Stimulated activated CD8-positive, alpha-beta memory T cell treated with anti-CD3 and anti-CD28 coated beads, Interleukin-7, amount 100 ng/mL, for 48 hours (primary cell): ENCODE results near the gene CCDC85C.

ENCODE experiments used
- DNase-seq, 2 donors: peaks; one replicate each; pipeline ENCODE4 v3.0.0-alpha.2; 2020; ENCODE audit warnings: low read depth in 1 of 2; ENCODE audit errors: extremely low read depth in 1 of 2

Gene CCDC85C

GRCh38 chr14:99516156-99516870 is 87.7 kb downstream of the CCDC85C start:
- DNase-seq = no peak

- DNase-seq = no peak
Measured at GRCh38 chr14:99515301-99516155, 88.5 kb downstream of the CCDC85C start.

- DNase-seq = no peak
Measured at GRCh38 chr14:99514552-99515300, 89.3 kb downstream of the CCDC85C start.

DNA sequence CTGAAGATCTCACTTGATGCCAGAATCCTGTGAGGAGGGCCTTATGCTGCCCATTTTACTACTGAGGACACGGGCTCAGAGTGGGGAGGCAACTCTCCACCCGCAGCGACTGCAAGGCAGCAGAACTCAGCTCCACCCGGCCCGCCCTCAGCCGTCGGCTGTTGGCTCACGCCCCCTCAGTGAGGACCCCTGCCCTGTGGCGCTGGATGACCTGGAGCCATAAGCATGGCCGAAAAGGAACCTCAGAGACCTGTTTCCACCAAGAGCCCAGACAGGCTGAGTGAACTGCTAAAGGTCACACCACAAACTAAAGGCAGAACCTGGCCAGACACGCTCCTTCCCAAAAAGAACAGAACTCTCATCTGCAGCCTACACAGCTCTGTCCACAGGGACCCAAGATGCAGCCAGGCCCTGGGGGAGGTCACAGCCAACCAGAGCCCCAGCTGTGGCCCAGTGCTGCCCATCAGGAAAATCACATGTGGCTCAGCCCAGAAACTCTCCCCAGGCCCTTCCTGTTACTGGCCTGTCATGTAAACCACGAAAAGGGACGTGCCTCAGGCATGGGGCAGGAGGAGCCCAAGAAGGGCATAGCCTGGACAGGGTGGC is 90.0 kb downstream of the CCDC85C start:
- no peak for DNase-seq

DNA sequence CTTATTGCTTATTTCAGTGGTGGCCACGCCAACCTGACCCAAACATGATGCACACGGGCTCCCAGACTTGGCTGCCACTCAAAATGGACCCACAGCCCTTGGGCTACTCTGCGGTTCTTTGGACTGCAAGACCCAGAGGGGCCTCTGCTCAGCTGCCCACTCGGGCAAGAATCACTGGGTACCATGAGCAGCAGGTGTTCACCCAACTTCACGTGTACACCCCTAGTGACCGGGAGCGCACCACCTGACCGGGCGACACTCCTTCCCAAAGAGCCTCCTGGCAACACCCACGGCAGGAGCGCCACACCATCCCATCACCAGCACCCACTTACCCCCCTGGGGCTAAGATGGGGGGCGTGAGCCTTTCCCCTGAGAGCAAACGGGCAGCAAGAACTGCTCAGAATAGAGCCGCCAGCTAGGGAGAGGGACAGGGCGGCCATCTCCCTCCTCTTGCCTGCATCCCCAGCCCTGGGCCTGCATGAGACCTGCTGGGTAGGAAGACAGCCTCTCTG is 90.8 kb downstream of the CCDC85C start:
- no peak for DNase-seq

DNA sequence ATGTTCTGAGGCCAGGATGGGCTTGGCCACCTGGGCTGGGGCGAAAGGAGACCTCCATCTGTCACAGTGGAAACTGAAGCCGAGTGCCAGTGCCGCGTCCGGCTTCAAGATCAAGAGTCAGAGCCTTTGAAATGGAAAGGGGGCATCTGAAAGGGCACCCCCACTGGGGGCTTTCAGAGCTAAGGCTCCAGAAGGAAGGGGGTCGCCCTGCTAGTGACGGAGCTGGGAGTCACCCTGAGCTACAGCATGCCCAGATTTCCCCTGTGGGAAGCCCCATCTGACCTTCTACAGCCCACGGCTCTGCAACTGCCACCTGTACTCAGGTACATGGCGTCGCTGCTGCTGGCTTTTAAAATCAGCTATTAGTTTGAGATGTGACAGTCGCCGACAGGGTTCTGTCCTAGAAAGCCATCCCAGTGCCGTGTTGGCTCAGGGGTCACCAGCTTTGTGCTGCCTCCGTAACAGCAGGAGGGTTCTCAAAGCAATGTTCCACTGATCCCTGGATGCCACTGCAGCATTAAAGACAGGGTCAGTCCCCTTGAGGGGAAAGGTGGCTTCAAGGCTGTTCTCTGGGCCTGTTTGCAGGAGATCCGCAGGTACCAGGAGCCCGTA is 91.3 kb downstream of the CCDC85C start:
- DNase-seq = no peak

GRCh38 chr14:99512110-99512449 is 91.9 kb downstream of the CCDC85C start:
- no peak for DNase-seq

DNA sequence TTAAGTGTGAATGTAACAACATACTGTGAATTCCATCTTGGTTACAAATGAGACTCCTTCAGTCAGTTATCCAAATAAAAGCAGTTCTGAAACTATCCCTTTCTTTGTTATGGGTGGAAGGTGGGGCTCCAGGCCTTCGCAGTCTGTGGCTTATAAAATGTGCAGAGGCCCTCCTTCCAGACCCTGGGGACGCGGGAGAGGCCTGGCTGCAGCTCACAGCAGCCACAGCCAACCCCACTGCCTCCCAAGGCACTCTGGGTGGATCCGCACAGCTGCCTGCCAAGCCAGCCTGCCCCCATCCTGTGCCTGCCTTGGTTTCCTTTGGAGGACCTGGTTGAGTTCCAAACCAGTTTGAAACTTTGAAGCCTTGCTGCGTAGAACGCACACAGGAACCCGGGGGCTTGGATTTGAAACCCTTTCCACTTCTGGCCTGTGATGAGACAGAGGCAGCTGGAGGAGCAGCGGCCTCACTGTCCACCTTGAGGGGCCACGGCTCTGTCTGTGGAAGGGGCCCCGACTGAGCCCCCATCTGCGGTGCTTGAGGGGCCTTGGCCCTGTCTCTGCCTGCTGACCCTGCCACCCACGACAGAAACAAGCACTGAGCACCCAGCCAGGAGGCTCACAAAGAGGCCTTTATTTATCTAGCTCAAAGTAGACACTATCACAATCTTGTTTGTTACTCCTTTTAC is 92.4 kb downstream of the CCDC85C start:
- DNase-seq = no peak

- no peak for DNase-seq
Measured at GRCh38 chr14:99510556-99511139, 93.4 kb downstream of the CCDC85C start.

GRCh38 chr14:99509871-99510555 is 94.0 kb downstream of the CCDC85C start:
- no peak for DNase-seq

DNA sequence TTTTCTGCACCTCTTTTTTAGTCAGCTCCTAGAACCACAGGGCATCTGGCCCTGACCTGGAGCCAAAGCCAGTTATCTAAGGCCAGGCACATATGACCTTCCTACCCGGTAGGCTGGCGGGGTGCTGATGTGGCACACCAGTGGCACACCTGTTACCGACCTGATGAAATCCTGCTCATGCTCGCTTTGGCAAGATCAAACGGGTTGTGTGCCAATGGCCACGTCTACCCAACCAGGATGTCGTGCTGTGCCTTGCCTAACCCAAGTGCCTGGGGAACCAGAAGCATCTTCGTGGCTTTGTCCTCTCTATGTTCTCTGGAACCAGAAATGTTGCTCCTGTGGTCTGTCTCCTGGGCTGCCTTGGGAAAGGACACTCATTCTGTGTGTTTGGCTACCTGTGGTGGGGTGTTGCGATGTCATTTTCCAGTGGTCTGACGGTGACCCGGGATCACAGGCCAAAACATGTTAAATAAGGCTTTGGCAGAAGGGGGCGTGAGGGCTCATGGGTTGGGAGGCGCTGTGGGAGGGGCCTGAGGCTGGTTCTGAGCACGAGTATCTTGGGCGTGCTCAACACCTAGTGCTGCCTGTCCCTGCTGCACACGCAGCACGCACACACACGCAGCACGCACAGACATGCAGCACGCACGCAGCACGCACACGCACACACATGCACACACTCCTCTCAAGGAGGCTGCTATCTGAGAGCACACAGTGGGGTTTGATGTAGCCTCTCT is 94.9 kb downstream of the CCDC85C start:
- no peak for DNase-seq

GRCh38 chr14:99507860-99508640 is 96.0 kb downstream of the CCDC85C start:
- DNase-seq = no peak

DNA sequence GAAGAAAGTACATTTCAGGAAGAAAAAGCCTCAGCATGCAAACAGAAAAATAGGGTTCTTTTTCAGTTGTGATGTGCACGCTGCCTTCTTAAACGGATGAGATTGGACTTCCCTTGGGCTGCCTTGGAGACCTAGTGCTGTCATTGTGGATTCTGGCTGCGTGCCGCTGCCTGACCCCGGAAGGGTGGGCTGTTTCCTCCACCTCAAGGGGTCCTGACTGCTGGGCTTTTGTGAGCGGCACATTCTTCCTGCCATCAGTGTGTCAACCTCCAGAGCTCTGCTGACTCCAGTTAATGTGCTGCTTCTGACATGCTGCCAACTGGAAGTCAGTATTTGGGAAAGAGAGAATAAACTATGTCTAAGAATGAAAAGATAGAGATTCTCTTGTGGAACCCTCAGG is 97.7 kb downstream of the CCDC85C start:
- no peak for DNase-seq

DNA sequence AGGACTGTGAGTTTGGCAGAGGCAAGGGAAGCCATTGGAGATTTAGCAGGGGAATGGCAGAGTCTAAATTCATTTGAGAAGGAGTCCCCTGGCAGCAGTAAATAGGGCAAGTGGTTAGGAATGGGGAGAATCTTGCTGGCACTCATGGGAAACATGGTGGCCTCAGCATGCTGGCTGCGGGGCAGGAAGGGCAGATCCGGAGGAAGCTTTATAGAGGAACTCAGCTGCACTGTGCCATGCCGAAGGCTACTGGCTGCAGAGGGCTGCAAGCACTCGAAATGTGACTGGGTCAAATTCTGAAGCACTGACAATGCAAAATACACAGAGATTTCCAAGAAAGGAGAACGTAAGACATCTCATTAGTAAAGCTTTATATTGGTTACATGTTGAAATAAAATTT is 98.9 kb downstream of the CCDC85C start:
- no peak for DNase-seq

- DNase-seq = no peak
Measured at GRCh38 chr14:99503848-99504453, 100.1 kb downstream of the CCDC85C start.

DNA sequence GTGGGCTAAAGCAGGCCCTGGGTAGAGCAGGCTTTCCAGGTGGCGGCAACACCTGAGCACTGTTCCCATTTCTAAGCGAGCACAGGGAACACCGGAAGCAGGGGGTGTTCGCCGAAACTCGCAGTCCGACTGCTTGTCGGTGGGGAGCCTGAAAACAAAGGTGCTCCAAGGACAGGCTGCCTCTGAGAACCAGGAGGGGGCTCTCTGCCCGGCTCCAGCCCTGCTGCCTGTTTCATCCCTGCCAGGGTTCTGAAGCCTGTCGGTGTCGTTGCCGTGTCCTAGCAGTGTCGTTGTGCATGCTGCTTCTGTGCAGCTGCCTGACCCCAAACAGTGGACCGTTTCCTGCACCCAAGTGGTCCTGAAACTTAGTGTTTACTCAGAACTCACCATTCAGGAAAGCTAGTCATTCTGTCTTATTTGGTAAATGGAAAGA is 101.0 kb downstream of the CCDC85C start:
- DNase-seq = no peak

DNA sequence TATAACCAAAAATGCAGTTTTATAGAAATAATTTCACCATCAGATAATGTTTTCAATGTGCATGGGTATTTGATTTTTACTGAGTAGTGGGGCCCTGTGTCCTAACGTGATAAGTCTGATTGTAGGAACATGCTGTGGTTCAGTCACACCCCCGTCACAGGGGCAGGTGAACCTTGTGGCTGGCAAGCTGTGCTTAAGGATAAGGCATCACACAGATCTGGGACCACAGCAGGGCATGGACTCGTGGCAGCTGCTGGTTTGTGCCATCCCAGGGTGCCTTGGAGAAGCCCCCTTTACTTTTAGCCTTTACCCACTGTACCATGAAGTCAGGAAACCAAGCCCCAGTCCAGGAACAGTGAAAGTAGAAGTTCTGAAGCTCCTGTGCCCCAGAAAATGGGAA is 106.1 kb downstream of the CCDC85C start:
- DNase-seq = no peak
